Testis (tissue), 3 donors: ENCODE results near the gene GRAMD1B. TPM values are rescaled to one million over a fixed set of nuclear protein-coding genes. Genes with fewer than 3 reads are reported as not detected.
A peak's percentile ranks its signal among the peaks of the same experiment; 100 is the strongest.

Source experiments
- DNase-seq: peaks from one replicate; pipeline ENCODE4 v3.0.0-alpha.2; 2019
- H3K27ac ChIP-seq, 2 donors: fragments of 200-600 bp; sonication (generic); one replicate each; pipeline ENCODE4 v1.5.1; 2019
- H3K27me3 ChIP-seq: fragments of 200-600 bp; sonication (generic); one replicate; pipeline ENCODE4 v1.5.1; 2019
- H3K36me3 ChIP-seq: fragments of 200-600 bp; sonication (generic); one replicate; pipeline ENCODE4 v1.5.1; 2017; ENCODE audit warnings: low read depth; ENCODE audit errors: missing control alignments
- H3K4me1 ChIP-seq: fragments of 200-600 bp; sonication (generic); one replicate; pipeline ENCODE4 v1.5.1; 2019
- H3K4me3 ChIP-seq, 2 donors: fragments of 200-600 bp; sonication (generic); one replicate each; pipeline ENCODE4 v1.5.1; 2017 to 2019
- H3K9me3 ChIP-seq: fragments of 200-600 bp; sonication (generic); one replicate; pipeline ENCODE4 v1.5.1; 2017
- POLR2A ChIP-seq: fragments of 450-650 bp; IDR thresholded peaks from one replicate; pipeline ENCODE4 v1.6.1; 2017; ENCODE audit warnings: antibody characterized with exemption, mild to moderate bottlenecking, moderate library complexity
- WGBS, 2 donors: methylation state at CpG; one replicate each; pipeline ENCODE4 v1.1.5; 2018; 5-methylcytosine and 5-hydroxymethylcytosine counted together
- intact Hi-C: fragments of 100-400 bp; cut with DNase I; formaldehyde crosslinking; loops from one replicate; pipeline ENCODE4 v1.15.1; 2023; ENCODE audit warnings: low total_unique reads
- polyA plus RNA-seq: library from polyadenylated mRNA; stranded (reverse); fragments of 350-450 nt; fragmentation: Illumina TruSeq; extraction: RNeasy Lipid Tissue Mini Kit (QIAGEN cat#74804); gene quantifications from one replicate; pipeline ENCODE4 v1.2.3, GENCODE V29; 2014; ENCODE audit warnings: low read depth, low replicate concordance; ENCODE audit not compliant: insufficient read depth
- total RNA-seq, 2 donors: library from RNA; depleted of rRNA; stranded (reverse); fragments of >200 nt; gene quantifications; one replicate each; pipeline ENCODE4 v1.2.3, GENCODE V29; 2016
- TF ChIP-seq, protein P1 (sequence below), 3 experiments: fragments of 450-650 bp in 2 of 3; fragments of 200-600 bp in 1 of 3; sonication (generic) in 1 of 3; IDR thresholded peaks; one replicate each; pipeline ENCODE4 v1.5.1; 2016 to 2019; ENCODE audit warnings: antibody characterized with exemption in 3 of 3, mild to moderate bottlenecking in 2 of 3, moderate library complexity in 1 of 3

Gene GRAMD1B
- total and polyA plus RNA-seq, 3 donors from 2014 or later = 48.1 to 78.9 (median 48.9) TPM

DNA sequence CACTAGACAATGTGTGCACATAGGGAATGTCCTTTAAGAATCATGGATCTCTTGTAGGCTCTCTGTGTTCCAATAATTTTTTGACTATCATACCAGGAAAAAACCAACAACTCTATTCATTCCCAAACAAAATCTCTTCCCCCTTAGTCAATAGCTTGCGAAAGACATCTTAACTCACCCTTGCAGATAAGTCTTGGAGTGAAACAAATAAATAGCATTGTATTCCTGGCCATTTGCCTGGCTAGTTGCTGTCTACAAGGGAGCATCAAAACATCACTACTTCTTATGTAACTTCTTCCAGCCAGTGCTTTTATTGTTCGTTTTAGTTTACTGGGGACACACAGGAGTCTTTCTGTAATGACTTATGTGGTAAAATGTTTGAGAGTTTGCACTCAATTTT lies 194.9 kb downstream of the GRAMD1B start:
- intact Hi-C loops = no loop called here
- Histone ChIP-seq H3K27me3 (no peaks in the 10 kb centered on the region), H3K27ac (no peak overlapping the region), H3K4me1 (peaks cover 4% of the 10 kb centered on the region), H3K9me3 (no peaks in the 10 kb centered on the region), H3K36me3 (no peaks in the 10 kb centered on the region), H3K4me3 (no peak overlapping the region)
- no peak for TF ChIP-seq POLR2A
- TF ChIP-seq, protein P1, sequence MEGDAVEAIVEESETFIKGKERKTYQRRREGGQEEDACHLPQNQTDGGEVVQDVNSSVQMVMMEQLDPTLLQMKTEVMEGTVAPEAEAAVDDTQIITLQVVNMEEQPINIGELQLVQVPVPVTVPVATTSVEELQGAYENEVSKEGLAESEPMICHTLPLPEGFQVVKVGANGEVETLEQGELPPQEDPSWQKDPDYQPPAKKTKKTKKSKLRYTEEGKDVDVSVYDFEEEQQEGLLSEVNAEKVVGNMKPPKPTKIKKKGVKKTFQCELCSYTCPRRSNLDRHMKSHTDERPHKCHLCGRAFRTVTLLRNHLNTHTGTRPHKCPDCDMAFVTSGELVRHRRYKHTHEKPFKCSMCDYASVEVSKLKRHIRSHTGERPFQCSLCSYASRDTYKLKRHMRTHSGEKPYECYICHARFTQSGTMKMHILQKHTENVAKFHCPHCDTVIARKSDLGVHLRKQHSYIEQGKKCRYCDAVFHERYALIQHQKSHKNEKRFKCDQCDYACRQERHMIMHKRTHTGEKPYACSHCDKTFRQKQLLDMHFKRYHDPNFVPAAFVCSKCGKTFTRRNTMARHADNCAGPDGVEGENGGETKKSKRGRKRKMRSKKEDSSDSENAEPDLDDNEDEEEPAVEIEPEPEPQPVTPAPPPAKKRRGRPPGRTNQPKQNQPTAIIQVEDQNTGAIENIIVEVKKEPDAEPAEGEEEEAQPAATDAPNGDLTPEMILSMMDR (IDR thresholded peaks at IDR 0.05) = no peak
- 86 to 88% methylated on average over 2 of the region's 2 CpGs for WGBS, 2 donors
- no peak for DNase-seq

DNA sequence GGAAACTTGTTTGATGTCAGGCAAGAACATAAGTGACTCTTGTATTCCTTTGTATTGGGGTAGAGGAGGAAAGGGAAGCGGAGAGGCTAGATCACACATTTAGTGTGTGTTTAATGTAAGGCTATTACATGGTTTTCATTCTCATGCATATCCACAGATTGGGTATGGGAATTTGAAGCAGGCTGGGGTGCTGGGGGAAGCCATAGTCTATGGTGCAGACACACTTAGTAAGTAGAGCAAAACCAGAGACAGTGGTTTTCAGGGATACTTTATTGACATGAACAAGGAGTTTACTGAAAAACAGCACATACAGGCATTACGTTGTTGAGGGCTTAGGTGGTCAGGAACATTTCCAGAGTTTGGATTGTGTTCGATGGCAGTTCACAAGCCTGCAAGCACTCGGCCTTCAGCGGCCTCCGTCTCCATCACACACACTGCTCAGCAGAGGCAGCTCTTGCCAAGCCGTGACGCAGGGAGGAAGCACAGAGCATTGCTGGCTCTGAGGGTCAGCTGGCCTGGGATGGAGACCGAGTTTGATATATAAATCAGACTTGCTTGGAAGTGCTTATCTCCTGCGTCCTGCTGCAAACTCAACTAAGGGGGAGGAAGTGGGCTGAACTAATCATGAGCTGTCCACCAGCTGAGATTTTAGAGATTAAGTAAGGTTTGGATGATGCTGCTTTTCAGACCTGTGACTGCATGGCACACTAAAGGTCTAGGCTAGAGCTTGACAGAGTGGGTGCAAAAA lies 199.0 kb downstream of the GRAMD1B start:
- intact Hi-C loops = no loop called here
- Histone ChIP-seq H3K4me3 (no peak overlapping the region), H3K4me1 (peaks cover 4% of the 10 kb centered on the region), H3K36me3 (no peaks in the 10 kb centered on the region), H3K9me3 (no peaks in the 10 kb centered on the region), H3K27ac (no peak overlapping the region), H3K27me3 (no peaks in the 10 kb centered on the region)
- WGBS, 2 donors = 19 to 40% methylated on average over 9 to 10 of the region's 10 CpGs
- DNase-seq = peak; percentile 65
- TF ChIP-seq, protein P1 (IDR thresholded peaks at IDR 0.05) = no peak
- no peak for TF ChIP-seq POLR2A

DNA sequence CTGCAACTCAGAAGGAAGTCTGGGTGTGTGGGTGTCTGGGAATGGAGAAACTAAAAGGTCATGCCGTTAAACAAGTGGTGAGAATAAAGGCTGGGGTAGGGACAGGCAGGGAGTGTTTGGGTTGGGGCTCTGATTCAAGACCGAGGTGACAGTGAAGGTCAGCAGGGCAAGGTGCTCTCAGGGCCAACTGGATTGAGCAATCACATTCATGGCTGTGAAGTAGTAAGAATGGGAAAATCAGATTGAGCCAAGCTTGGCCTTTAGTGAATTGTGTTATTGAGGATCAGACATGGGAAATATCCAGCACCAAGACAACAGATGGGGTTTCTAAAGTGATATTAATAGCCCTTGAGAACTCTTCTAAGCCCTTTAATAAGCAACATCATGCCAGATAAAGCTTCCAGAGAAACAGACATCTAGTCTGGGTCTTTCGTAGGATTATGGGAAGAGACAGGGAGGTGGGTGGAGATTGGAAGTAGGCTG lies 200.1 kb downstream of the GRAMD1B start:
- TF ChIP-seq, protein P1 (IDR thresholded peaks at IDR 0.05) = no peak
- no peak for TF ChIP-seq POLR2A
- no peaks in the 10 kb centered on the region for H3K9me3 ChIP-seq
- peaks cover 4% of the 10 kb centered on the region for H3K4me1 ChIP-seq
- no peak overlapping the region for H3K4me3 ChIP-seq
- intact Hi-C loops = no loop called here
- H3K27ac ChIP-seq = no peak overlapping the region
- no peak for DNase-seq
- 45 to 47% methylated on average over 3 of the region's 3 CpGs for WGBS, 2 donors
- H3K36me3 ChIP-seq = no peaks in the 10 kb centered on the region
- no peaks in the 10 kb centered on the region for H3K27me3 ChIP-seq

DNA sequence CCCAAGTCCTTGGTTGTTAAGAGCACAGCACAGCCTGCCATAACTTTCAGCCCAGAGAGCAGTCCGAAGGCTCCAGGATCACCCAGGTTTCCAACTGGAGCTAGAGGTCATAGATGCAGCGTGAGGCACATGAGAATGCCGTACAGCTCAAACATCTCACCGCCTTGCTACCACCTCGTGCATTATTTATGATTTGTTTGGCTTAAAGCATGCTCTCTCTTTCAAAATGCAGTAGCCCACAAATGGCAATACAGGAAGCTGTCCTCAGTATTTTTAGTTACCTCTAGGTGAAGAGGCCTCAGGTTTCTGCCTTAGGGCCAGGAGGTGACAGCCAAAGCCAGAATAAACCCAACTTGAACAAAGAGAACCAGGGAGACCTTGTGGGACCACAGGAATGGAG lies 210.0 kb downstream of the GRAMD1B start:
- H3K36me3 ChIP-seq = no peaks in the 10 kb centered on the region
- no peak overlapping the region for H3K27ac ChIP-seq
- no peaks in the 10 kb centered on the region for H3K9me3 ChIP-seq
- no peak for DNase-seq
- intact Hi-C loops = no loop called here
- H3K4me1 ChIP-seq = no peaks in the 10 kb centered on the region
- 71 to 81% methylated on average over 5 of the region's 5 CpGs for WGBS, 2 donors
- TF ChIP-seq, protein P1 (IDR thresholded peaks at IDR 0.05) = no peak
- TF ChIP-seq POLR2A = no peak
- no peaks in the 10 kb centered on the region for H3K27me3 ChIP-seq
- no peak overlapping the region for H3K4me3 ChIP-seq
